SIG-M5 treated with dmso at 0.1 percent for 504 hours (cell line): Measurements from ENCODE around the gene NPHP4.

Experiments used
- DNase-seq: peaks from one replicate; lab custom pipeline; 2025; ENCODE audit not compliant: unreplicated experiment; lab: John Stamatoyannopoulos, UW

The NPHP4 gene

GRCh38 chr1:5914676-5915365 is 77.4 kb downstream of the NPHP4 start:
- DNase-seq = no peak

GRCh38 chr1:5913876-5914275 is 78.3 kb downstream of the NPHP4 start:
- no peak for DNase-seq

GRCh38 chr1:5913078-5913845 is 79.0 kb downstream of the NPHP4 start:
- no peak for DNase-seq

- DNase-seq = no peak
These were observed 80.4 kb downstream of the NPHP4 start for GRCh38 chr1:5911871-5912271.

GRCh38 chr1:5911157-5911556 is 81.1 kb downstream of the NPHP4 start:
- no peak for DNase-seq

- DNase-seq = no peak
These were observed 81.6 kb downstream of the NPHP4 start for GRCh38 chr1:5910666-5911065.

- DNase-seq = no peak
These were observed 82.0 kb downstream of the NPHP4 start for GRCh38 chr1:5910276-5910620.

- DNase-seq = no peak
These were observed 82.5 kb downstream of the NPHP4 start for GRCh38 chr1:5909576-5910275.

- no peak for DNase-seq
These were observed 83.5 kb downstream of the NPHP4 start for GRCh38 chr1:5908461-5909375.

GRCh38 chr1:5907966-5908365 is 84.3 kb downstream of the NPHP4 start:
- no peak for DNase-seq

GRCh38 chr1:5907386-5907785 is 84.8 kb downstream of the NPHP4 start:
- no peak for DNase-seq

GRCh38 chr1:5906966-5907365 is 85.3 kb downstream of the NPHP4 start:
- DNase-seq = no peak

GRCh38 chr1:5906116-5906515 is 86.1 kb downstream of the NPHP4 start:
- DNase-seq = no peak

- DNase-seq = no peak
These were observed 86.8 kb downstream of the NPHP4 start for GRCh38 chr1:5905436-5905835.

- no peak for DNase-seq
These were observed 87.7 kb downstream of the NPHP4 start for GRCh38 chr1:5904551-5904950.

GRCh38 chr1:5903680-5904079 is 88.5 kb downstream of the NPHP4 start:
- no peak for DNase-seq

GRCh38 chr1:5903031-5903430 is 89.2 kb downstream of the NPHP4 start:
- no peak for DNase-seq

- no peak for DNase-seq
These were observed 90.4 kb downstream of the NPHP4 start for GRCh38 chr1:5901841-5902240.

- DNase-seq = no peak
These were observed 91.1 kb downstream of the NPHP4 start for GRCh38 chr1:5901150-5901549.

- DNase-seq = no peak
These were observed 94.0 kb downstream of the NPHP4 start for GRCh38 chr1:5898266-5898665.
